AG04450 (cell line): ENCODE measurements around the gene C22orf31. TPM values are rescaled to one million over a fixed set of nuclear protein-coding genes. Genes with fewer than 3 reads are reported as not detected.

Experiments used
- CTCF ChIA-PET: fragments of 300-600, 350-600 bp; formaldehyde crosslinking; extraction: SDS; loops from one replicate; lab custom pipeline; 2022; ENCODE audit warnings: antibody characterized with exemption, inconsistent platforms; lab: Charles Lee
- POLR2A ChIA-PET: fragments of 350-600 bp; formaldehyde crosslinking; extraction: SDS; loops from one replicate; lab custom pipeline; 2021; ENCODE audit warnings: antibody characterized with exemption, inconsistent platforms; lab: Yijun Ruan, JAX
- DNase-seq: peaks from one replicate; pipeline ENCODE4 v3.0.0-alpha.2; 2011; ENCODE audit warnings: low read depth, low spot score
- H3K27ac ChIP-seq: one replicate; pipeline ENCODE4 v1.5.1; 2012; ENCODE audit warnings: low read depth, low read length, control low read depth
- H3K27me3 ChIP-seq: one replicate; pipeline ENCODE4 v1.6.0; 2012; ENCODE audit warnings: low read length; ENCODE audit not compliant: control insufficient read depth, insufficient read depth
- H3K4me3 ChIP-seq: 2 replicates; pipeline ENCODE4 v1.5.1; 2011; ENCODE audit warnings: mild to moderate bottlenecking, low read depth, low read length, control low read depth
- H3K9me3 ChIP-seq: 2 replicates; pipeline ENCODE4 v1.5.1; 2012; ENCODE audit warnings: low read length; ENCODE audit not compliant: control insufficient read depth, insufficient read depth
- polyA plus RNA-seq: library from polyadenylated mRNA; depleted of rRNA; stranded (reverse); fragments of >200 nt; gene quantifications from 2 replicates; pipeline ENCODE4 v1.2.3, GENCODE V29; 2011
- TF ChIP-seq, protein P1 (sequence below): IDR thresholded peaks from 2 replicates; pipeline ENCODE4 v1.5.1; 2011; ENCODE audit warnings: low read depth, low read length, control low read depth, inconsistent platforms

Gene C22orf31
- polyA plus RNA-seq, 1 experiment = 0.11 TPM

DNA sequence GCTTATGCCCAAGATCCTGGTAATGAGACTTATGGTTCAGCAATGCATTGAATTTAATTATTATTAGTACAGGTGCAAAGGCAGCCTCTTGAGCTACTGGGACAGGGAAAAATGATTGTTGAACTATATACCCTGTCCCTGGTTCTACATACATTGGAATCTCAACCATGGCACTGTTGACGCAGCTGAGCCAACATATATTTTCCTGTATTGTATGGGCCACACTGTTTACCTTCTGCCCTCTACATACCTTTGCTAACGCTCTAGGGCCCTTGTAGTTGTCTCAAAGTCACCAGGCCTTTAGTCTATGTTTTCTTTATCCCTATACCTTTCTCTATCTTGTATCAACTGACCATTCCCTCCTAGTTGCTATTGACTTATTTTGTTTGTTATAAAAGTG, 33.8 kb upstream of the C22orf31 start:
- no peak for DNase-seq
- TF ChIP-seq, protein P1, sequence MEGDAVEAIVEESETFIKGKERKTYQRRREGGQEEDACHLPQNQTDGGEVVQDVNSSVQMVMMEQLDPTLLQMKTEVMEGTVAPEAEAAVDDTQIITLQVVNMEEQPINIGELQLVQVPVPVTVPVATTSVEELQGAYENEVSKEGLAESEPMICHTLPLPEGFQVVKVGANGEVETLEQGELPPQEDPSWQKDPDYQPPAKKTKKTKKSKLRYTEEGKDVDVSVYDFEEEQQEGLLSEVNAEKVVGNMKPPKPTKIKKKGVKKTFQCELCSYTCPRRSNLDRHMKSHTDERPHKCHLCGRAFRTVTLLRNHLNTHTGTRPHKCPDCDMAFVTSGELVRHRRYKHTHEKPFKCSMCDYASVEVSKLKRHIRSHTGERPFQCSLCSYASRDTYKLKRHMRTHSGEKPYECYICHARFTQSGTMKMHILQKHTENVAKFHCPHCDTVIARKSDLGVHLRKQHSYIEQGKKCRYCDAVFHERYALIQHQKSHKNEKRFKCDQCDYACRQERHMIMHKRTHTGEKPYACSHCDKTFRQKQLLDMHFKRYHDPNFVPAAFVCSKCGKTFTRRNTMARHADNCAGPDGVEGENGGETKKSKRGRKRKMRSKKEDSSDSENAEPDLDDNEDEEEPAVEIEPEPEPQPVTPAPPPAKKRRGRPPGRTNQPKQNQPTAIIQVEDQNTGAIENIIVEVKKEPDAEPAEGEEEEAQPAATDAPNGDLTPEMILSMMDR = no peak
- POLR2A ChIA-PET = no interaction called here
- H3K27me3 ChIP-seq = no peaks in the 10 kb centered on the region
- no peak overlapping the region for H3K4me3 ChIP-seq
- CTCF ChIA-PET = interaction anchor here (1.0 kb wide), 1 partner anchor 11 kb away, joined by 3 read pairs; no protein-coding TSS in a partner anchor
- no peak overlapping the region for H3K27ac ChIP-seq
- H3K9me3 ChIP-seq = no peaks in the 10 kb centered on the region

DNA sequence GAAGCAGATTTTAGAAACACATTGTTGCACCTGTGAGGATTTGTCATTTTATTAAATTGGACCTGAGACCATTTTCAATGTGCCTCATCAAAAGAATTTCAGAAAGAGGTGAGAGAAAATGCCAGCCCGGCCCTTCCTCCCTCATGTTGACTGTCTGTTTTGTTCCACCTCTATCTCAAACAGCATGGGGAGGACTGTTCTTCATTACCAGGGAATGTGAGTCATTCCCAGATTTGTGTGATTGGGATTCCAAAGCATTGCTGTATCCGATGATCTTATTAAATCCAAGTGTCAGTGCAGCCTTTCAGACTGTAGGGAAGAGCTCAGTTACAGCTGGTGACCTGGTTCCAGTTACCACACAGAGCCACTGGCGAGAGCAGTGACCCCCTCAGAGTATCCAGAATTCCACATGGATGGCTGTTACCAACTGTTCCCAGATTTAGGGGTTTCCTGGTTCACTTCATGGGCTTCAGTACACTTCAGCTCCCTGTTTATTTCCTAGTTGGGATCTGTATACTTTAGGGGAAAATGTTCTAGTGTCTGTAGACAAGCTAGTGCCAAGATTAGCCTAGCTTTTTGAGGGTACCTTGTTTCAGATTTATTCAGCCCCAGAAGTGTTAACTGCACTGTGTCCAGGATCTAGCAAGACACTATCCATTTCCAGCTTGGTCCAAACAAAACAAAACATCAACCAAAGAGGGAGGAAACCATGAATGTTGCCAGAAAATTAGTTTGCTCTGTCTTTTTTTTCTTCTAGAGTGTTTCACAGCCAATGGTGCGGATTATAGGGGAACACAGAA, 32.1 kb upstream of the C22orf31 start:
- peak; percentile 23 for DNase-seq
- Histone ChIP-seq H3K27ac (peak overlapping the region; percentile 59), H3K4me3 (no peak overlapping the region), H3K27me3 (peaks cover 3% of the 10 kb centered on the region), H3K9me3 (no peaks in the 10 kb centered on the region)
- ChIA-PET CTCF (interaction anchor here (0.6 to 1.3 kb wide), 4 partner anchors 17 to 61 kb away, joined by 3 to 6 read pairs (median 3); no protein-coding TSS in a partner anchor), POLR2A (interaction anchor here (1.6 kb wide), 1 partner anchor 23 kb away, joined by 6 read pairs; no protein-coding TSS in a partner anchor)
- TF ChIP-seq, protein P1 = no peak

DNA sequence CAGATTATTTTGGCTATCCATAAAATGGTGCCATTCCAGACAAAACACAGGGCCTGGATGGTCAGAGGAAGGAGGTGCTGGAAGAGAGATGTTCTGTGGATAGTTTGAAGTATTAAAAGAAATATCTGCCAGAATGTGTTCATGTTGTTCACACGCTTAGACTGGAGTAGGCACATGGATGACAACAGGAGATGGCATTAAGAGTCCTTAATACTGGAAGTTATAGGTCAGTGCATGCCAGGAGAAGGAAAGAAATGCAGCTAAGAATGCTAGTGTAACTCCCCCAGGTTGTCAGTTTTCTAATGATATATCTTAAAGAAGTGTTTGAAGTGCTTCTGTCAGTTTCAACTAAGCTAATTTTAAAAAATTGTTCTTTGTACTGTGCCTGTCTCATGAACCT, 31.4 kb upstream of the C22orf31 start:
- no peaks in the 10 kb centered on the region for H3K9me3 ChIP-seq
- H3K4me3 ChIP-seq = no peak overlapping the region
- ChIA-PET POLR2A (interaction anchor here (1.6 kb wide), 1 partner anchor 24 kb away, joined by 6 read pairs; no protein-coding TSS in a partner anchor), CTCF (interaction anchor here (1.3 kb wide), 1 partner anchor 61 kb away, joined by 6 read pairs; no protein-coding TSS in a partner anchor)
- TF ChIP-seq, protein P1 = no peak
- H3K27me3 ChIP-seq = peaks cover 3% of the 10 kb centered on the region
- H3K27ac ChIP-seq = no peak overlapping the region
- no peak for DNase-seq

DNA sequence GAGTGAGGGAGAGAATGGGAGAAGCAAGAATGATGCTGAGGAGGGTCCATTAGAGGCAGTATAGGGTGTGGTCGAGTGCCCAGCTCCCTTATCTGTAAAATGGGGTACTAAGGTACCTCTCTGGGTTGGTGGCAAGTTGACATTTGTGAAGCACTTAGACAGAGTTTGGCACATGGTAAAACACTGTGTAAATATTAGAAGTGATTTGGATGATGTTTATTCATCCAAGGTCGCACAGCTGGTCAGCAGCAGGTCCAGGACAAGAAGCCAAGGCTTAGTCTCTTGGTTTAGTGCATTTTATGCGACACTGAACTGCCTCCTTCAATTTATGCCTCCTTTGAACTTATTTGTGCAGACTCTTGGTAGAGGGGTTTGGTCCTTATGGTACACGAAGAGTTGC, 30.6 kb upstream of the C22orf31 start:
- ChIA-PET POLR2A (no interaction called here), CTCF (no interaction called here)
- no peak for DNase-seq
- Histone ChIP-seq H3K4me3 (no peak overlapping the region), H3K27me3 (peaks cover 3% of the 10 kb centered on the region), H3K27ac (no peak overlapping the region), H3K9me3 (no peaks in the 10 kb centered on the region)
- TF ChIP-seq, protein P1 = no peak

DNA sequence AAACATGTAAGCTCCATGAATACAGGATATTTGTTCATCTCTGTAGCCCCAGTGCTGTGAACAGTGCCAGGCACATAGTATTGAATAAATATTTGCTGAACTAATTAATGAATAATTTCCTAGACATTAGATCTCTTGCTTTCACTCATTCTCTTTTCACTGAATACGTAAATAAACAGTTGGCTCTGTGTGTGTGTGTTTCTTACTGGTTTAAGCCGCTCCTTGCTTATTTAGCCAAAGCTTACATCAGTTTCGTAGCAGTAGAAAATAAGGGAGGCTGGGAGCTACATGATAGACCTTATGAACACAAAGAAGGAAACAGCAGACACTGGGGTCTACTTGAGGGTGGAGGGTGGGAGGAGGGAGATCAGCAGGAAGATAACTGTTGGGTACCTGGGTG, 28.4 kb upstream of the C22orf31 start:
- Histone ChIP-seq H3K9me3 (no peaks in the 10 kb centered on the region), H3K27ac (no peak overlapping the region), H3K4me3 (no peak overlapping the region), H3K27me3 (peaks cover 3% of the 10 kb centered on the region)
- POLR2A ChIA-PET = interaction anchor here (0.6 to 1.0 kb wide), 2 partner anchors 17 to 27 kb away, joined by 3 read pairs; partner anchors contain the start of gene KREMEN1
- no peak for DNase-seq
- TF ChIP-seq, protein P1 = no peak
- CTCF ChIA-PET = no interaction called here
